Activated CD4-positive, alpha-beta T cell treated with anti-CD3 and anti-CD28 coated beads, Interleukin-2, amount 10 ng/mL, durations not matched to agents 7 days and 5 days (primary cell): ENCODE data around the gene SLC13A5. TPM values are rescaled to one million over a fixed set of nuclear protein-coding genes. Genes with fewer than 3 reads are reported as not detected.

Experiments
- CTCF ChIA-PET: fragments of 350-600 bp; sonication (Branson Sonifier 250); formaldehyde crosslinking; loops from one replicate; lab custom pipeline; 2021; ENCODE audit warnings: antibody characterized with exemption; lab: Charles Lee
- POLR2A ChIA-PET: fragments of 350-600 bp; sonication (Branson Sonifier 250); formaldehyde crosslinking; loops from one replicate; lab custom pipeline; 2021; ENCODE audit warnings: antibody characterized with exemption; lab: Charles Lee
- DNase-seq: peaks from one replicate; pipeline ENCODE4 v3.0.0-alpha.2; 2020
- H3K27ac Mint-ChIP-seq: one replicate; pipeline ENCODE4 v1.8.0; 2021; ENCODE audit warnings: mild to moderate bottlenecking, moderate library complexity, mixed read lengths
- H3K27me3 Mint-ChIP-seq: one replicate; pipeline ENCODE4 v1.8.0; 2021; ENCODE audit warnings: mixed read lengths
- H3K36me3 Mint-ChIP-seq: one replicate; pipeline ENCODE4 v1.8.0; 2021; ENCODE audit warnings: low read depth, mixed read lengths
- H3K4me1 Mint-ChIP-seq: one replicate; pipeline ENCODE4 v1.8.0; 2021; ENCODE audit warnings: mixed read lengths
- H3K4me3 Mint-ChIP-seq: one replicate; pipeline ENCODE4 v1.8.0; 2021; ENCODE audit warnings: mild to moderate bottlenecking, moderate library complexity, mixed read lengths
- H3K9me3 Mint-ChIP-seq: one replicate; pipeline ENCODE4 v1.8.0; 2021; ENCODE audit warnings: mixed read lengths
- total RNA-seq, 2 experiments: library from RNA; stranded (reverse); gene quantifications; one replicate each; pipeline ENCODE4 v1.2.3, GENCODE V29; 2021

Gene SLC13A5
- total RNA-seq, 2 experiments from 2014 or later = not detected

DNA sequence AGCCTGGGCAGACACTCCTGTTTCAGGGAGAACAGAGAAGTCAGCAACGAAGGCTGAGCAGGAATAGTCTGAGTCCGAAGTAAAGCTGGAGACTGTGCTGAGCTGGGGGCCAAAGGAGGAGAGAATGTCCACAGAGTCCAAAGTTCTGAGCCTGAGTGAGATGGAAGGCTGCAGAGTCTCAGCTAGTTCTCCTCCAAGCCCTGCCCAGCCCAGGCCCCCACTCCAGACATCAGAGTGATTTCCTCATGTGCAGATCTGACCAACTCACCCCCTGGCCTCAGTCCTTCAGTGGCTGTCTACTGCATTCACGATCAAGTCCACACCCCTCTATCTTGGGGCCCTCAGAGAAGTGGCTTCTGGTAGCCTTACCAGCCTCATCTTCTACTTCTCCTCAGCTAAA lies 21.6 kb downstream of the SLC13A5 start:
- ChIA-PET POLR2A (no interaction called here), CTCF (interaction anchor here (0.5 to 2.2 kb wide), 2 partner anchors 11 to 41 kb away, joined by 3 to 5 read pairs; no protein-coding TSS in a partner anchor)
- Mint-ChIP-seq H3K27me3 (peaks cover 24% of the 10 kb centered on the region), H3K36me3 (no peaks in the 10 kb centered on the region), H3K9me3 (no peaks in the 10 kb centered on the region), H3K4me1 (no peaks in the 10 kb centered on the region), H3K27ac (no peak overlapping the region), H3K4me3 (no peak overlapping the region)
- DNase-seq = no peak

GRCh38 chr17:6690641-6691040 lies 22.5 kb downstream of the SLC13A5 start:
- no peak overlapping the region for H3K27ac Mint-ChIP-seq
- no peak for DNase-seq
- no peaks in the 10 kb centered on the region for H3K4me1 Mint-ChIP-seq
- no peaks in the 10 kb centered on the region for H3K9me3 Mint-ChIP-seq
- ChIA-PET POLR2A (no interaction called here), CTCF (interaction anchor here (2.2 kb wide), 1 partner anchor 11 kb away, joined by 5 read pairs; no protein-coding TSS in a partner anchor)
- H3K36me3 Mint-ChIP-seq = no peaks in the 10 kb centered on the region
- no peak overlapping the region for H3K4me3 Mint-ChIP-seq
- peaks cover 24% of the 10 kb centered on the region for H3K27me3 Mint-ChIP-seq

- H3K4me1 Mint-ChIP-seq = no peaks in the 10 kb centered on the region
- no peak overlapping the region for H3K4me3 Mint-ChIP-seq
- no peaks in the 10 kb centered on the region for H3K9me3 Mint-ChIP-seq
- H3K36me3 Mint-ChIP-seq = no peaks in the 10 kb centered on the region
- H3K27me3 Mint-ChIP-seq = peaks cover 21% of the 10 kb centered on the region
- no peak overlapping the region for H3K27ac Mint-ChIP-seq
- POLR2A ChIA-PET = no interaction called here
- DNase-seq = no peak
- CTCF ChIA-PET = no interaction called here
Observed at GRCh38 chr17:6688944-6689343, 24.2 kb downstream of the SLC13A5 start.

- DNase-seq = no peak
- ChIA-PET POLR2A (no interaction called here), CTCF (no interaction called here)
- Mint-ChIP-seq H3K36me3 (no peaks in the 10 kb centered on the region), H3K27me3 (peaks cover 14% of the 10 kb centered on the region), H3K4me3 (no peak overlapping the region), H3K4me1 (no peaks in the 10 kb centered on the region), H3K9me3 (no peaks in the 10 kb centered on the region), H3K27ac (no peak overlapping the region)
Observed at GRCh38 chr17:6686026-6686425, 27.1 kb downstream of the SLC13A5 start.

GRCh38 chr17:6684881-6685767 lies 28.0 kb downstream of the SLC13A5 start:
- Mint-ChIP-seq H3K9me3 (no peaks in the 10 kb centered on the region), H3K4me3 (no peak overlapping the region), H3K27me3 (peaks cover 19% of the 10 kb centered on the region), H3K27ac (no peak overlapping the region), H3K4me1 (no peaks in the 10 kb centered on the region), H3K36me3 (no peaks in the 10 kb centered on the region)
- DNase-seq = no peak
- CTCF ChIA-PET = no interaction called here
- POLR2A ChIA-PET = no interaction called here

DNA sequence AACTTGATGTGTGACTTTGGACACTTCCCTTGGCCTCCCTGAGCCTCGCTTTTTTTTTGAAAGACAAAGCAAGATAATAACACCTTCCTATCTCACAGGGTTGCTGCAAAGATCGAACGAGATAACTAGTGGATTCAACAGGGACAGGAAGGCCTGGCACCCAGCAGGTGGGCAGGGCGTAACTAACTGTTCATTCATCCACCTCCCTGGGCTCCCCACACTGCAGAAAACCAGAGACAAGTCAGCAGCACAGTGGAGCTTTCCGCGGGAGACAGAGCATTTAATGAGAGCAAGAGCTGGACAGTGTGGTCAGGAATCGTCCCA lies 28.7 kb downstream of the SLC13A5 start:
- DNase-seq = no peak
- Mint-ChIP-seq H3K4me1 (no peaks in the 10 kb centered on the region), H3K27me3 (peaks cover 22% of the 10 kb centered on the region), H3K9me3 (no peaks in the 10 kb centered on the region), H3K4me3 (no peak overlapping the region), H3K36me3 (no peaks in the 10 kb centered on the region), H3K27ac (no peak overlapping the region)
- POLR2A ChIA-PET = no interaction called here
- CTCF ChIA-PET = no interaction called here

- H3K36me3 Mint-ChIP-seq = no peaks in the 10 kb centered on the region
- DNase-seq = no peak
- H3K27ac Mint-ChIP-seq = no peak overlapping the region
- CTCF ChIA-PET = interaction anchor here (1.2 kb wide), 1 partner anchor 28 kb away, joined by 3 read pairs; no protein-coding TSS in a partner anchor
- no peaks in the 10 kb centered on the region for H3K9me3 Mint-ChIP-seq
- H3K4me3 Mint-ChIP-seq = no peak overlapping the region
- POLR2A ChIA-PET = no interaction called here
- H3K27me3 Mint-ChIP-seq = peaks cover 22% of the 10 kb centered on the region
- H3K4me1 Mint-ChIP-seq = no peaks in the 10 kb centered on the region
Observed at GRCh38 chr17:6683730-6684459, 29.3 kb downstream of the SLC13A5 start.

DNA sequence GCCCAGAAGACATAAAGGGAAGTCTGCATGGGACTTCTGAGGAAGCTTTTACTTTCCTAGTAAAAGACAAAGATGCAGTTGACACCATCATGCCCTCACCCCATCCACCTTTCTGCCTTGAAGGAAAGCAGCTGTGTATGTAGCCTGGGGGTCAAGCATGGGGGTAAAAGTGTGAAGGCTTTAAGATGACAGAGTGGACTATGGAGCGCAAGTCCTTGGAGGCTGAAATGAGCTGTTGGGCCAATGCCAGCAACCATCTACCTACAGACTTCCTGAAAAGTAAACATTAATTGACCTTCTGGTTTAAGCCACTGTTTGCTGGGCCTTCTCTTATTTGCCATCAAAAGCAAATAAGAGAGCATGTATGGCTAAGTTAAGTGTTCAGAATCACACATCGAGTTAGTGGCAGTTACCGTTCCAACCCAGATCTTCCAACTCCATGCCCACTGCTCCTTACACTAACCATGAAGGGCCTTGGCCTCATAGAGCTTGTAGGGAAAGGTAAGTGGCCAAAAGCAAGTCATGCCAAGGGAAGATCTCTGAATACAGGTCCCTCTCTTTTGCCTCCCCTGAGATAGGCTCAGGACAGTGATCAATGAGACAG lies 30.0 kb downstream of the SLC13A5 start:
- Mint-ChIP-seq H3K4me1 (no peaks in the 10 kb centered on the region), H3K4me3 (no peak overlapping the region), H3K27ac (no peak overlapping the region), H3K36me3 (no peaks in the 10 kb centered on the region), H3K9me3 (no peaks in the 10 kb centered on the region), H3K27me3 (peaks cover 29% of the 10 kb centered on the region)
- ChIA-PET CTCF (interaction anchor here (1.0 to 1.7 kb wide), 3 partner anchors 10 to 29 kb away, joined by 3 read pairs; no protein-coding TSS in a partner anchor), POLR2A (no interaction called here)
- no peak for DNase-seq

DNA sequence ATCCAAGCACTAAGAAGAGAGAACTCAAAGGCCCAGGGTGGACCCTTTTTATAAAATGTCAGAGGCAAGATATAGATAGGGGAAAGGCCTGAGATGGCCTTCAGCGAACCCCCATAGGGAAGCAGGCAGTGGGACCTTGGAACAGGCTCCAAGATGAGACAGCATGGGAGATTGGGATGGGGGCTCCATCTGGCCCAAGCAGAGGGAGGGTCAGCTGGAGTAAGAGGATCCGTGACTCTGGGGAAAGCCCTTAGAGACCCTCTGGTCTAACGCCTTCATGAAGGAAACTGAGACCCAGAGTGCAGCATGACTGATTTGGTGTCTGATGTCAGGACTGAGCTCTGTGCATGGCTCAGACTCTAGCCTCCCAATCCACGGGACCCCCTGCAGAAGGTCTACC lies 30.8 kb downstream of the SLC13A5 start:
- CTCF ChIA-PET = interaction anchor here (1.0 to 1.7 kb wide), 3 partner anchors 9 to 30 kb away, joined by 3 read pairs; no protein-coding TSS in a partner anchor
- H3K27me3 Mint-ChIP-seq = peaks cover 36% of the 10 kb centered on the region
- POLR2A ChIA-PET = no interaction called here

GRCh38 chr17:6681671-6682070 lies 31.5 kb downstream of the SLC13A5 start:
- Mint-ChIP-seq H3K27me3 (peaks cover 33% of the 10 kb centered on the region), H3K9me3 (no peaks in the 10 kb centered on the region), H3K27ac (no peak overlapping the region), H3K4me1 (peaks cover 8% of the 10 kb centered on the region), H3K4me3 (no peak overlapping the region), H3K36me3 (no peaks in the 10 kb centered on the region)
- DNase-seq = no peak
- CTCF ChIA-PET = interaction anchor here (1.7 kb wide), 1 partner anchor 16 kb away, joined by 3 read pairs; no protein-coding TSS in a partner anchor
- POLR2A ChIA-PET = no interaction called here

More for the DNA sequence above, 30.8 kb downstream of the SLC13A5 start:
- H3K27ac Mint-ChIP-seq = no peak overlapping the region
- no peak for DNase-seq
- H3K4me3 Mint-ChIP-seq = no peak overlapping the region
- peaks cover 6% of the 10 kb centered on the region for H3K4me1 Mint-ChIP-seq
- no peaks in the 10 kb centered on the region for H3K9me3 Mint-ChIP-seq
- no peaks in the 10 kb centered on the region for H3K36me3 Mint-ChIP-seq

DNA sequence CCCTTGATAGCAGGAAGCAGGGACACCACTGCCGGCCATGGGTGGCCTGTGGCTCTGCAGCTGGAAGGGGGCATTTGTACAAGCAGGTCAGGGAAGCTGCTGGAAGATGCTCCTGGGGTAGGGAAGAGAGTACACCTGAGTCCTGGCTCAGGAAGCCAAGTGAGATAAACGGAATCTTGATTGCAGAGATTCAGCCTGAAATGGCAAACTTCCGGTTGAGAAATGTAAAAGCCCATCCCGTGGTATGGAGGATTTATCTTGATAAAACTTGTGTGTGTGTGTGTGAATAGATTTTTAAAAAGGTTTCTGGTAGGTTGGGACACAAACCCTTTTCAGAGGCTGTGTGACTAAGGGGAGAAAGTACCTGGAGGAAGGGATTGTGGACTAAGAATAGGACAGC lies 32.0 kb downstream of the SLC13A5 start:
- H3K27ac Mint-ChIP-seq = no peak overlapping the region
- no peaks in the 10 kb centered on the region for H3K9me3 Mint-ChIP-seq
- peaks cover 8% of the 10 kb centered on the region for H3K4me1 Mint-ChIP-seq
- no peak for DNase-seq
- H3K36me3 Mint-ChIP-seq = no peaks in the 10 kb centered on the region
- ChIA-PET POLR2A (no interaction called here), CTCF (interaction anchor here (1.7 kb wide), 1 partner anchor 16 kb away, joined by 3 read pairs; no protein-coding TSS in a partner anchor)
- H3K27me3 Mint-ChIP-seq = peaks cover 33% of the 10 kb centered on the region
- H3K4me3 Mint-ChIP-seq = no peak overlapping the region

DNA sequence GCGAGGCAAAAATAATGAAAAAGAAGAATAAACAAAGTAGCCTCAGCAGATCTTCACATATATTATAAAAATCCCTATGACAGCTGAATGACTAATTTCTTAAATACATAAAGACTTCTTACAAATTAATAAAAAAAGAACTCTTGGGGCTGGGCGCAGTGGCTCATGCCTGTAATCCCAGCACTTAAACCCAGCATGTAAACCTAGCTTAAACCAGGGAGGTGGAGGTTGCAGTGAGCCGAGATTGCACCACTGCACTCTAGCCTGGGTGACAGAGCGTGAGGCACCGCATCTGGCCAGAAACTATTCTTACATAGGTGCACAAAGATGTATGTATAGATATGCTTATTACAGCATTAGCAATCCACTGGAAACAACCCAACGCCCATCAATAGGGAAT lies 33.9 kb downstream of the SLC13A5 start:
- DNase-seq = no peak
- CTCF ChIA-PET = interaction anchor here (0.6 kb wide), 1 partner anchor 497 kb away, joined by 4 read pairs; no protein-coding TSS in a partner anchor
- H3K4me1 Mint-ChIP-seq = peaks cover 8% of the 10 kb centered on the region
- H3K27me3 Mint-ChIP-seq = peaks cover 33% of the 10 kb centered on the region
- H3K36me3 Mint-ChIP-seq = no peaks in the 10 kb centered on the region
- H3K4me3 Mint-ChIP-seq = no peak overlapping the region
- POLR2A ChIA-PET = no interaction called here
- no peak overlapping the region for H3K27ac Mint-ChIP-seq
- H3K9me3 Mint-ChIP-seq = no peaks in the 10 kb centered on the region
